RKO (cell line): Measurements from ENCODE around the gene PEBP1.

Experiments
- DNase-seq: peaks from one replicate; pipeline ENCODE4 v3.0.0-alpha.2; 2016; ENCODE audit warnings: low spot score

Gene PEBP1

GRCh38 chr12:118136559-118137003, 657 bp downstream of the PEBP1 start:
- DNase-seq: peak; percentile 71

GRCh38 chr12:118137148-118137678, 1.3 kb downstream of the PEBP1 start:
- DNase-seq: no peak

- no peak for DNase-seq
Observed at GRCh38 chr12:118140825-118141224, 4.9 kb downstream of the PEBP1 start.

GRCh38 chr12:118144499-118144898, 8.6 kb downstream of the PEBP1 start:
- DNase-seq: no peak

GRCh38 chr12:118145113-118145797, 9.3 kb downstream of the PEBP1 start:
- DNase-seq: no peak

GRCh38 chr12:118145798-118146156, 9.9 kb downstream of the PEBP1 start:
- DNase-seq: no peak

- DNase-seq: no peak
Observed at GRCh38 chr12:118148287-118148686, 12.4 kb downstream of the PEBP1 start.

GRCh38 chr12:118150625-118151024, 14.7 kb downstream of the PEBP1 start:
- no peak for DNase-seq

GRCh38 chr12:118151755-118152154, 15.8 kb downstream of the PEBP1 start:
- no peak for DNase-seq

GRCh38 chr12:118160536-118160935, 24.6 kb downstream of the PEBP1 start:
- DNase-seq: no peak

- DNase-seq: peak; percentile 55
Observed at GRCh38 chr12:118164798-118165486, 29.0 kb downstream of the PEBP1 start.

GRCh38 chr12:118166946-118167345, 31.0 kb downstream of the PEBP1 start:
- DNase-seq: no peak

- no peak for DNase-seq
Observed at GRCh38 chr12:118175823-118176447, 40.0 kb downstream of the PEBP1 start.

- DNase-seq: no peak
Observed at GRCh38 chr12:118183155-118183554, 47.2 kb downstream of the PEBP1 start.

- peak; percentile 14 for DNase-seq
Observed at GRCh38 chr12:118183711-118184110, 47.8 kb downstream of the PEBP1 start.

- DNase-seq: no peak
Observed at GRCh38 chr12:118185602-118186397, 49.9 kb downstream of the PEBP1 start.

GRCh38 chr12:118187751-118188435, 52.0 kb downstream of the PEBP1 start:
- no peak for DNase-seq

- DNase-seq: no peak
Observed at GRCh38 chr12:118188690-118189371, 52.9 kb downstream of the PEBP1 start.

- no peak for DNase-seq
Observed at GRCh38 chr12:118189741-118190191, 53.8 kb downstream of the PEBP1 start.

- no peak for DNase-seq
Observed at GRCh38 chr12:118190266-118190665, 54.3 kb downstream of the PEBP1 start.

- no peak for DNase-seq
Observed at GRCh38 chr12:118193477-118193876, 57.6 kb downstream of the PEBP1 start.
